ENCODE data around the gene FXYD4.
A peak's percentile ranks its signal among the peaks of the same experiment; 100 is the strongest.

FXYD4 gene

DNA sequence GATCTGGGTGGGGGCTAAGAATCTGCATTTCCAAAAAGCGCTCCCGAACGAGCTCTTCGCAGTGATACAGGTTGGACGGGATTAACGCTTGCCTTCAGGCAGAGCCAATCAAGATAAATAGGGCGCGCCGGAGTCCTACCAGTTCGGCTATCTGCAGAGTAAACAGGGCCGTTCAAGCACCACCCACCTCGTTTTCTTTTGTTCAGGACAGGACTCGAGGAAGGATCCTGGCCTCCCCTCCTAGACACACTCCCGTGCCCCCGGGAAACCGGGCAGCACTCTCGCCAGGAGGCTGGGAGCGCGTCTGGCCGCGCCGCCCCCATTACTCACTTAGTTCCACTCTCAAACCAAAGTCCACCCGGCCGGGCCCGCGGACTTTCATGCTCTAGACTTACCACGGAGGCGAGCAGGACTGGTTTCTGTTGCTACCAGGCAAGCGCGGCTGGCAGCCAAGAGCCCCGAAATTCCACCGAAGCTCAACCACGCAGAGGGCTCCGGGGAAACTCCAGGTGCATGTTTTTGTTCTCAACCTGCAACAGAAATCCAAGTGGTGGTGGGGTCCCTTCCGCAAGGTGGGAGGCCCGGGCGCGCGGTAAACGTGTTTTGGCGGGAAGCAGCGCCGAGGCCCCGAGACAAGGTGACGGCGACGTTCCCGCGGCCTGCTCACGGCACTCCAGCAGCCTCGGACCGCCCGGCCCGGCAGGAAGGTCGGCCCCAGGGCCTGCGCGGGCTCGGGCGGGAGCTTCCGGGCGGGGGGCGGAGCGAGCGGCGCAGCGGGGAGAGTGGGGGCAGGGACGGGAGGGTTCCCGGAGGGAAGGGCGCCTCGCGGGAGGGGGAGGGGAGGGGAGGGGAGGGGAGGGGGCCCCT is 24.9 kb downstream of the FXYD4 start:
- peak; percentile 85 for DNase-seq (ENCODE audit: low spot score)

DNA sequence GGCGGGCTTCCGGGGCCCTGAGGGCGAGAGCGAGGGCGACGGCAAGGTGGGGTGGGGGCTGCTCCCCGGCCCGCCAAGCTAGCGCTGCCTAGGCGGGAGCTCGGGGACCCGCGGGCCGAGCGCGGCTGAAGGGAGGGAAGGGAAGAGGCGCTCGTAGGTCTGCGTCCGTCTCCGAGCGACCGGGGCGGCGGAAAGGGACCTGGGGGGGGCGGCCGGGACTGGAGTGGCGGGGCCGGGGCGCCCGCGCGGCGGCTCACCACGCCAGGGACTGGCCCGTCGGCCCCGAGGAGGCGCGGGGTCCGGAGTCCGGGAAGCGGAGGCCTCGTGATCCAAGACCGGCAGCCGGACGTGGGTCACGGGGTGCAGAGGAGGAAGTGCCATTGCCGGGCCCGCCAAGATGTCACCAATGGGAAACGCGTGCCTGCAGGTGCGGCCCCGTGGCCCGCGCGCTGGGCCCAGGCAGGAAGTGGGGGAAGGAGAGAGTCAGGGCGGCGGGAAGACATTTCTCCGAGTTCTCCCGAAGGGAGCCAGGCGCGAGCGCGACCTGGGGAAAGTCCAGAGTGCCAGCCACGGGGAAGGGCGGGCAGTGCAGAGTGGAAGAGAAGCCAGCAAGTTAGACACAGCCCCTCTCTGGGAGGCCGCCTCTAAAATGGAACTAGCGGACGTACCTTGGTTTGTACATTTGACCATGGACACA is 25.6 kb downstream of the FXYD4 start:
- DNase-seq (ENCODE audit: low spot score): peak; percentile 85

DNA sequence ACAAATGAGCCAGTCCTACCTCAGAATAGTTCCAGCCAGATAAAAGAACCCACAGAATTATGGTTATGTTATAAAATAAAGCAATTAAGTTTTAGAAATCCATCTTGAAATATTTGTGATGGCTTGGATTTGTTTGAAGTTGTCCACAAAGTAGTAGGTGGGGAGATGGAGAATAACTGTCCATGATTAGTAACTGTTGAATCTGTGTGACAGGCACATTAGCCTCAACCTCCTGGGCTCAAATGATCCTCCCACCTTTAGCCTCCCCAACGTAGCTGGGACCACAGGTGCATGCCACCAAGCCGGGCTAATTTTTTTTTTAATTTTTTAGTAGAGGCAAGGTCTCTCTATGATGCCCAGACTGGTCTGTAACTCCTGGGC is 27.5 kb downstream of the FXYD4 start:
- no peak for DNase-seq (ENCODE audit: low spot score)

DNA sequence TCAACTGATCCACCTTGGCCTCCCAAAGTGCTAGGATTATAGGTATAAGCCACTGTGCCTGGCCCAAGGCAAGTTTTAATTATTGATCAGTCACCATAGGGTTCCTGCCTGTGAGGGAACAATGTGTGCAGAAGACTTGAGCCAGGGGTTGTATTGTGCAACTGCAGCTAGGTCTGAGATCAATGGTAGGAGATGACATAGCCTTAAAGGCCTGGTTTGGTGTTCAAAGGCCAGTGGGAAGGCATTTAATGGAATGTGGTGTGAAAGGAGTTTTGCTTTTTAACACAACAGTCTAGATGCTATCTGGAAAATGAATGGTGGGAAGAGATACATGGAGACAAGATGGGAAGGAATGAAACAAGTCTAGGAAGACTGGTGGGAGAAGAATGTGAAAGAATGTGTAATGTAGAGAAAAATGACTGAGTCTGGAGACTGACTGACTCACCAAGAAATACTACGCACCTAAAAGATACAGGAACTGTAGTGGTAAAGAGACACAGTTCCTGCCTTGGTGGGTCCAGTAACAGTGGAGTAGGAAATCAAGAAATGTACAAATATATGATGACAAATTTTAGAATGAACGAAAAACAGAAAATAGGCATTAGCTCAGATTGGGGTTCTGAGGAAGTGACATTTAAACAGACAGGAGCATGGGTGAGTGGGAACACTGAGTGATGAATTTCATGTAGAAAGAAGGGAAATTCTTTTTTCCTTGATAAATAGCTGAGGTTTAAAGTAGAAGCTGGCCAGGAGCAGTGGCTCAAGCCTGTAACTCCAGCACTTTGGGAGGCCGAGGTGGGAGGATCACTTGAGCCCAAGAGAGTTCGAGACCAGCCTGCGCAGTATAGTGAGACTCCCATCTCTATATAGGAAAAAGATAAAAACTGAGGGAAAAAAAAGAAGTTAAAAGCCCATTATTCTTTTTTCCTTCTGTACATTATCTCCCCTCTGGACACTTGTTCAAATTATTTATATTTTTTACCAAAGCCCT is 28.2 kb downstream of the FXYD4 start:
- DNase-seq (ENCODE audit: low spot score): no peak

DNA sequence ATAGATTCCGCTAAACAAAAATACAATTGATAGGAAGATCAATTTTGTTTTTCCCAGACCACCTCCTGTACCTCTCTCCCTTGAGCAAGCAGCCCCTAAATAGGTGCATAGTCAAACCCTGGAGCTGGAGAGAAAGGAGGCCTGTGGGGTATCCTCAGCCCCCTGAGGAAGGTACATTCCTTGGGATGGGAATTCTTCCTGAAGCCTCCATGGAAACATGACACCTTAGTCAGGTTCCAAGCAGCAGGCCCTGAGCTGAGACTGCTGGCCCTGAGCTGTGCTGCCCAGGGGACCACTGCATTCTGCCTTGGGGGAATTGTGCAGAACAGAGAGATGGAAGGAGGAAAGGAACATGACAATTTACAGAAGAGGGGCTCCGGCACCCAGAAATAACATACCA is 30.2 kb downstream of the FXYD4 start:
- DNase-seq (ENCODE audit: low spot score): no peak

DNA sequence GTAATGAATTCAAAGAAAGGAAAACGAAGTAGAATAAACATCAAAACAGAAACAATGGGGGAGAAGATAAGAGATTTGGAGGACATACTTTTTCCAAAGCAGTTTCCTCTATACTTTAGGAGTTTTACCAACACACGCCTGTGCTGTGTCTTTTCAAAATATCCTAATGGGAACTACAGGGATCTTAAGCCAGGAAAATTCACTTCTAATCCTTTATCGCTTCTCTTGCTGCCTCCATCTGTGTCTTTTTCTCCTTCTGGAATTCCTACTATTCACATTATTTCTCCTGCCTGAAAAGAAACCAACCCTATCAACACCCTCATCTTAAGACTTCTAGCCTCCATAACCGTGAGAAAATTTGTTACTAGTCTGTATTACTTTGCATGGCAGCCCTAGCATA is 30.7 kb downstream of the FXYD4 start:
- no peak for DNase-seq (ENCODE audit: low spot score)

DNA sequence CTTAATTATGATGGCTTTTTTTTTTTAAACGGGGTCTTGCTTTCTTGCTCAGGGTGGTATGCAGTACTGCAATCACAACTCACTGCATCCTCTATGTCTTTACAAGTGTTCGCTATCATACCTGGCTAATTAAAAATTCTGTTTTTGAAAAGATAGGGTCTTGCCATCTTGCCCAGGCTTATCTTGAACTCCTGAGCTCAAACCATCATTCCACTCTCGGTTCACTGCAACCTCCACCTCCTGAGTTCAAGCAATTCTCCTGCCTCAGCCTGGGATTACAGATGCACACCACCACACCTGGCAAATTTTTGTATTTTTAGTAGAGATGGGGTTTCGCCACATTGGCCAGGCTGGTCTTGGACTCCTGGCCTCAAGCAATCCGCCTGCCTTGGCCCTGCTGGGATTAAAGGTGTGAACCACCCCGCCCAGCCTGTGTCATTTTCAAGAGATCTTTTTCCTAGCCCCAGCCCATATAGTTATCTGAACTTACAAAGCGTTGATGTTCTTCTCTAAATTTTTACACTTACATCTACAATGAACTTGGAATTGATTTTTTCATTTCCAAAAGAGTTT is 31.5 kb downstream of the FXYD4 start:
- no peak for DNase-seq (ENCODE audit: low spot score)

DNA sequence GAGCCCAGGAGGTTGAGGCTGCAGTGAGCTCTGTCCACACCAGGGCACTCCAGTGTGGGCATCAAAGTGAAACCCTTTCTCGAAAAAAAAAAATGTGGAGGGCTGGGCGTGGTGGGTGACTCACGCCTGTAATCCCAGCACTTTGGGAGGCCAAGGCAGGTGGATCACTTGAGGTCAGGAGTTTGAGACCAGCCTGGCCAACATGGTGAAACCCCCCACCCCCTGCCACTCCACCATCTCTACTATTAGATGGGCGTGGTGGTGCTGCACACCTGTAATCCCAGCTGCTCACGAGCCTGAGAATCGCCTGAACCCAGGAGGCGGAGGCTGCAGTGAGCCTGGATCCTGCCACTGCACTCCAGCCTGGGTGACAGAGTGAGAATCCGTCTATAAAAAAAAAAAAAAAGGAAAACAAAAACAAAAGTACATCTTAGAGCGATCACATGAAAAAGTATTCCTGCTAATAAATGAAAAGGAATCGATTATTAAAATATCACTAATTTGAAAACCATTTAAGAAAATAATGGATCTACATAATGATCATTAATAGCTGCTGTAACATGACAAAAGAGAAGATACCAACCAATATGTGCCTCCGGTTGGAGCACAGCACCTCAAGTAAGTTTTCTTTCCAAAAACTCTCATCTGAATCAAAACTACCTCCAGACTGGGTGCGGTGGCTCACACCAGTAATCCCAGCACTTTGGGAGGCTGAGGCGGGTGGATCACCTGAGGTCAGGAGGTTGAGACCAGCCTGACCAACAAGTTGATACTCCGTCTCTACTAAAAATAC is 32.7 kb downstream of the FXYD4 start:
- DNase-seq (ENCODE audit: low spot score): no peak

DNA sequence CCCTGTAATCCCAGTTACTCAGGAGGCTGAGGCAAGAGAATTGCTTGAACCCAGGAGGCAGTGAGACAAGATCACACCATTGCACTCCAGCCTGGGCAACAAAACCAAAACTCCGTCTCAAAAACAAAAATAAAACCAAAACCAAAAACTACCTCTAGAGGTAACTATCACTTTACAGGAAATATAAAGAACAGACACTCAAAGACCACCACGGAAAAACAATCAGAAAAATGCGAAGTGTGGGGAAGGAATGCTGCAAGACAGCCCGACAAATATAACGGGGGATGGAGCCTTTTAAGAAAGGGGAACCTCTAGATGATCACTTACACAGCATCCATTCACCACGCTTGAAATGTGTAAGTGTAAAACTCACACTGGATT is 33.3 kb downstream of the FXYD4 start:
- no peak for DNase-seq (ENCODE audit: low spot score)

DNA sequence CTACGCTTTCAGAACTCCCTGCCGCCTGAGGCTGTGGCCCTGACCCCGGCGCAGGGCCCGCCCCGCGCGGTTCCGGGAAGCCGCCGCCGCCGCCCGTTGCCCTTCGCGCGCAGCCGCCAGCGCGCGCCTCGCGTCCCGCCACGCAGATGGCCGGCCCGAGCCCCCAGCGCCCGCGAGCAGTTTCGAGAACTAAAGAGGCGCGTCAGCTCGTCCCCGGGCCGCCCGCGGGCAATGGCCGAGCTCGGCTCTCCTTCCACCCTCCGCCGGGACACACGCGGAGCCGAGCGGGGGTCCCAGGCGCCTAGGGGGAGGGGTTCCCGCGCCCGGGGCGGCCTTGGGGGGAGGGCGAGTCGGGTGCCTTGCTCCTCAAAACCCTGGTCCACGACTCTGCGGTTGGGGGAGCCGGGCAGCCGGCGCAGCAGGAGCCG is 35.7 kb downstream of the FXYD4 start:
- peak; percentile 85 for DNase-seq (ENCODE audit: low spot score)

DNA sequence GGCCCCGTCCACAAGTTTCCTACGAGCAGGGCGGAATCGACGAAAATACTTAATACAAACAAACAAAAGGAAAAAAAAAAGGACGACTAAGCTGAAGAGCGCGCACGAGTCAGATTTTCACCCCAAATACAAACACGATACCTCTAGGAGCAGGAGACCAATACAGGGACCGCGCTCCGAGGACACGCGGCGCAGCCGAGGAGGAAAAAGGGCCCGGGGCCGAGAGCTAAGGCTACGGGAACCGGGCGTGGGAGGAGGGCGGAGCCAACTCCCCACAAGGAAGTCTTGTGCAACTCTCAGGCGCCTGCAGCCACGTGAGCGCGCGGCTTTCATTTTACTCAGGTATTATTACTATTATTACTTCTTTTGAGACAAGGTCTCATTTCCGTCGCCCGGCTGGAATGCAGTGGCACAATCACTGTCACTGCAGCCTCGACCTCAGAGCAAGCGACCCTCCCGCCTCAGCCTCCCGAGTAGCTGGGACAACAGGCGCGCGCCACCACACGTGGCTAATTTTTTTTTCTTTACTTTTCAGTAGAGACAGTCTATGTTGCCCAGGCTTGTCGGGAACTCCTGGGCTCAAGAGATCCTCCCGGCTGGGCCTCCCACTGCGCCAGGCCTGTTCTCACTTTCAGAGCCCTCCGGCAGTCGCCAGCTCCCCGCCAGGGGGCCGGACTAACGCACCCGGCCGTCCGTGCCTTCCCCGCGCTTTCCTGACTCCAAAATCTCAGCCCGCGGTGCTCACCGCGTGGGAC is 36.3 kb downstream of the FXYD4 start:
- DNase-seq (ENCODE audit: low spot score): peak; percentile 91

DNA sequence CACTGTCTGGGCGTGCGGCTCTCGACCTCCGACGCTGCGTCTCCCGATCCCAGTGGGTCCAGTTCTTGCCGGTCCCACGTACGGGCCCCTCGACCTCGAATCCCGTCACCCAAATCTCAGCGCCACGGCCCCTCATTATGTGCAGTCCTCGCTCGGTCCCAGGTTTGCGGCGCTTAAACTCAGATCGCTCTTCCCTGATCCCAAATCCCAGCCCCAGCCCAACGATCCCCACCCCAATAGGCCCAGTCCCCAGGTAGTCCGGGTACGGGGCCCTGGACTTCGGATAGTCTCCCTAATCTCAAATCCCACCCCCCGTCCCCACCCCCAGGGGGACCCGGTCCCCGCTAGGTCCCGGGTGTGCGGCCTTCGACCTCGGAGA is 36.9 kb downstream of the FXYD4 start:
- no peak for DNase-seq (ENCODE audit: low spot score)

DNA sequence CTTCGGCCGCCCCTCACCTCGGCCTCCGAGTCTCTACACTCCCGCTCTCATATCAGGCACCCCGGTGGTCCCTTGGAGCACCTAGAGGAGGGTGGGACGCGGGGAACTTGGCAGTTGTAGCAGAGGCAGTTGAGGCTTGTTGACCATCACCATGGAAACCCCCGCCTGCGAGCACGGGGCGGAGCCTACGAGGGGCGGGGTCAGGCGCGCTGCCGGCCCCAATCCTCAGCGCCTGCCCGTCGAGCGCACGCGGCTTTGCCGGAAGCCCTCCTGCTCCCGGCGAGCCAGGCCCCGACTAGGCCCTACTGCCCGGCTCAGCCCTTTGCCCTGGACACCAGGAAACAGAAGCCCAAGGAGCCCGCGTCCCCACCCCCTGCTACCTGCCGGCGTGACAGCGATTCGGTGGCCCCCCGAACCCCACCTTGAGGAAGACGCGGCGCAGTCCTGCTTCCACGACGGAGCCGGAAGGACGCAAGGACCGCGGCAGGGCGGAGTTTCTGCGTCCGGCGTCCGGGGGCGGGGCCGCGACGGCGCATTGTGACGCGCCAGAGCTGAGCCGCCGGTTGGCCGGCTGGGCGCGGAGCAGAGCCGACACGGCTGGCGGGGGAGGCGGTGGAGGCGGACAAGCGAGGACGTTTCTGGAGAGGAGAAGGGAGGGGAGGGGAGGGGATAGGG is 37.4 kb downstream of the FXYD4 start, which contains the start of gene HNRNPF:
Gene HNRNPF, minus strand, starts transcription at position 477 of the 675 bp plus-strand sequence. CDS start 21,302 bp downstream, outside the sequence.
- peak; percentile 98 for DNase-seq (ENCODE audit: low spot score)

DNA sequence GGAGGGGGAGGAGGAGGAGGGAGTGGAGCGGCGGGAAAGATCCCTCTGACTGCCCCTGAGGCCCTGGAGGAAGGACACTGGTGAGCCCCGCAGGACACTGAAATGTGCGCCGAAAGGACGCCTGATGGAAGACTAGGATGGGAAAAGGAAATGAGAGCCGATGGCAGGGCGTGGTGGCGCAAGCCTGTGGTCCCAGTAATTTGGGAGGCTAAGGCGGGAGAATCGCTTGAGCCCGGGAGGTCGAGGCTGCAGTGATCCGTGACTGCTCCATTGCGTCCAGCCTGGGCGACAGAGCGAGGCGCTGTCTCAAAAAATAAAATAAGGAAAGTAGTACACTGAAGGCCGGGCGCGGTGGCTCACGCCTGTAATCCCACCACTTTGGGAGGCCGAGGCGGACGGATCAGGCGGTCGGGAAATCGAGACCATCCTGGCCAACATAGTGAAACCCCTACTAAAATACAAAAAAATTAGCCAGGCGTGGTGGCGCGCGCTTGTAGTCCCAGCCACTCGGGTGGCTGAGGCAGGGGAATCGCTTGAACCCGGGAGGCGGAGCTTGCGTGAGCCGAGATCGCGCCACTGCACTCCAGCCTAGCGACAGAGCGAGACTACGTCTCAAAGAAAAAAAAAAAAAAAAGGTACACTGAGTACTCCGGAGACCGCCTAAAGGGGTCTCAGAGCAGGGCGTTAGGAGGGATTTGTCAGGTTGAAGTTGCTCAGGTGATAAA is 38.1 kb downstream of the FXYD4 start:
- no peak for DNase-seq (ENCODE audit: low spot score)

DNA sequence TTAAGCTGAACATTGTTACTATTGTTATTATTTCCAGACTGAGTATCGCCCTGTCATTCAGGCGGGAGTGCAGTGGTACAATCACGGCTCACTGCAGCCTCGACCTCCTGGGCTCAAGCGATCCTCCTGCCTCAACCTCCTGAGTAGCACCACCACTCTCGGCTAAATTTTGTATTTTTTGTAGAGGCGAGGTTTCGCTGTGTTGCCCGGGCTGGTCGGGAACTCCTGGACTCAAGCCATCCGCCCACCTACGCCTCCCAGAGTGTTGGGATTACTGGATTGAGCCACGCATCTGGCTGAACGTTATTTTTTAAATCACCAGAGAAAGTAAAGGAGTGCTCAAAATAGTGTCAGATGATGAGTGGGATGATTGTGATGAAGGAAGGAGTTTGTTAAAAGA is 38.9 kb downstream of the FXYD4 start:
- DNase-seq (ENCODE audit: low spot score): no peak

DNA sequence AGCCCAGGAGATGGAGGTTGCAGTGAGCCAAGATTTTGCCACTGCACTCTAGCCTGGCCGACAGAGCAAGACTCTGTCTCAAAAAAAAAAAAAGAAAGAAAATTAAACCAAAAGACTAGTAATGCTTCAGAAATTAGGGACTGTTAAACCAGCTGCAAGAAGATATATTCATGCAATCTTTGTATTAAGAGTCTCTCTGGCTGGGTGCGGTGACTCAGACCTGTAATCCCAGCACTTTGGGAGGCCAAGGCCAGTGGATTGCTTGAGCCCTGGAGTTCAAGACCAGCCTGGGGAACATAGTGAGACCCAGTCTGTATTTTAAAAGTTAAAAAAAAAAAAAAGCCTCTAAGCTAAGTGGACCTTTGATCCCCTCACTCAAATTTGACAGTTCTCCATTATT is 40.1 kb downstream of the FXYD4 start:
- DNase-seq (ENCODE audit: low spot score): no peak

DNA sequence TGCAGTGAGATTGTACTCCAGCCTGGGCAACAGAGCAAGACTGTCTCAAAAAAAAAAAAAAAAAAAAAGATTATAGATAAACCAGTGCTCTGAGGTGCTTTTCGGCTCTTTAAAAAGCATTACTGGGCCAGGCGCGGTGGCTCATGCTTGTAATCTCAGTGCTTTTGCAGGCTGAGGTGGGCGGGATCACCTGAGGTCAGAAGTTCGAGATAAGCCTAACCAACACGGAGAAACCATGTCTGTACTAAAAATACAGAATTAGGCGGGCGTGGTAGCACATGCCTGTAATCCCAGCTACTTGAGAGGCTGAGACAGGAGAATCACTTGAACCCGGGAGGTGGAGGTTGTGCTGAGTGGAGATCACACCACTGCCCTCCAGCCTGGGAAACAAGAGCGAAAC is 44.1 kb downstream of the FXYD4 start:
- no peak for DNase-seq (ENCODE audit: low spot score)

DNA sequence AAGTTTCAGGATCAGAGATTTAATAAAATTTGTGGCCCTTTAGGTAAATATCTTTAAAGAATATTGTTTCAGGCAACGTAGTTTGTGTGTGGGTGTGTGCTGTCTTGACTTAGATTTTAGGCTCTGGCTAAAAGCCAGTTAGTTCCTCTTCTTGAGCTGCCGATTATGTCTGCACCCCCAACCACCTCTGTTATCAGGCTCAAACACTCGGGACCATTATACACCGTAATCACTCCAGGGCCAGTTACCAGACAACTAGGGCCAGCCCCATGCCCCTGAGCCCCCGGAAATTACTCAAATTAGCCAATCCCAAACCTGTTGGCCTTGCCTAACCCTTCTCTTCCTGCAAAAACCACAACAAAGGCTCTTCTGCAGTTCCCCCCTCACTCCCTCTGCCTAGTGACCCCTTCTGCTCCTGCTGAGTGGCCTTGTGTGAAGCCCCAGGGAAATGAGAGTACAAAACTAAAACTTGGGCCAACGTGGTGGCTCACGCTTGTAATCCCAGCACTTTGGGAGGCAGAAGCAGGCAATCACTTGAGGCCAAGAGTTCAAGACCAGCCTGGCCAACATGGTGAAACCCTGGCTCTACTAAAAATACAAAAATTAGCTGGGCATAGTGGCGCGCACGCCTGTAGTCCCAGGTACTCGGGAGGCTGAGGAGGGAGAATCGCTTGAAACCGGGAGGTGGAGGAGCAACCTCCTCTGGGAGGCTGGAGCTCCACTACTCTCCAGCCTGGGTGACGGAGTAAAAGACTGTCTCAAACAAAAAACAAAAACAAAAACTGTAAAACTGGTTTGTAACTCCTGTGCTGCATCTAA is 46.7 kb downstream of the FXYD4 start:
- no peak for DNase-seq (ENCODE audit: low spot score)

Data from left forelimb (tissue), 1 donor.